Cardiac fibroblast (primary cell): ENCODE measurements around the gene TTLL12.
A peak's percentile ranks its signal among the peaks of the same experiment; 100 is the strongest.

Source experiments
- DNase-seq, 2 donors: peaks; one replicate each; pipeline versions ENCODE4 v3.0.0 to v3.0.0-alpha.2; 2010; ENCODE audit warnings: low read depth in 2 of 2
- H3K4me3 ChIP-seq, 2 donors: replicated peaks in 1 of 2; 1 replicate in 1 of 2; 2 replicates in 1 of 2; pipeline ENCODE4 v1.5.1; 2011; ENCODE audit warnings: low read depth in 2 of 2, low read length in 2 of 2, mild to moderate bottlenecking in 2 of 2, moderate library complexity in 1 of 2
- TF ChIP-seq, protein P1 (sequence below): IDR thresholded peaks from one replicate; pipeline ENCODE4 v1.5.1; 2011; ENCODE audit warnings: low read depth, mild to moderate bottlenecking, low read length, inconsistent platforms

TTLL12 gene

DNA sequence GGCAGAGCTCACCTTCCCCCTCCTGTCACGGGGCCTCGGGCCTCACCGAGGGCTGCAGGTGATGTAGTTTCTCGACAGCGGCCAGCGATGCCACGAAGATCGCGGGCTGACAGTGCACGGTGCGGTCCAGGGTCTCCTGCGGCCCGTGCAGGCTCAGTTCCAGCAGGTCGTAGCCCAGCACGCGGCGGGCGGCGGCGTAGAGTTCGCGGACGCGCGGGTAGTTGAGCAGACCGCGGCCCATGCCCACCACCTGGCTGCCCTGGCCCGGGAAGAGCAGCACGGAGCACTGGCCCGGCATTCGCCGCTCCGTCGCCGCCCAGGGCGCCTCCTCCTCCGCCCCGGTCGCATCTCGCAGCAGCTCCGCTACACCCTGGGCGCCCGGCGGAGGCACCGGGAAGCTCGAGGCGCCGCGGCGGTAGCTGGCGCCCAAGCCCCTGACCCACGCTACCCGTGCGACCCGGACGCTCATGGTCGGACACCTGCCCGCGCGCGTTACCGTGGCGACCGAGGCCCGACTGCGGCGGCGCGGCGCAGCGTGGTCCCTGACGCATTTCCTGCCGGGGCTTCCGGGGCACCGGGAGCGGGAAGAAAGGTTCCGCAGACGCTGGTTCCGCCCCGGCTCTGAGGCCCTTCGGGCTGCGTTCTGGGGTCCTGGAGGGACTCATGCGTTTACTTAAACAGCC lies 43.9 kb downstream of the TTLL12 start, which contains the start of gene MCAT:
Gene MCAT (minus strand): TSS at position 519 of the 683 bp plus-strand sequence. CDS start 50 bp downstream, at position 469.
- peak within 1 kb of the TSS; percentile 96 to 98 for H3K4me3 ChIP-seq
- peak; percentile 71 to 83 for DNase-seq
- TF ChIP-seq, protein P1, sequence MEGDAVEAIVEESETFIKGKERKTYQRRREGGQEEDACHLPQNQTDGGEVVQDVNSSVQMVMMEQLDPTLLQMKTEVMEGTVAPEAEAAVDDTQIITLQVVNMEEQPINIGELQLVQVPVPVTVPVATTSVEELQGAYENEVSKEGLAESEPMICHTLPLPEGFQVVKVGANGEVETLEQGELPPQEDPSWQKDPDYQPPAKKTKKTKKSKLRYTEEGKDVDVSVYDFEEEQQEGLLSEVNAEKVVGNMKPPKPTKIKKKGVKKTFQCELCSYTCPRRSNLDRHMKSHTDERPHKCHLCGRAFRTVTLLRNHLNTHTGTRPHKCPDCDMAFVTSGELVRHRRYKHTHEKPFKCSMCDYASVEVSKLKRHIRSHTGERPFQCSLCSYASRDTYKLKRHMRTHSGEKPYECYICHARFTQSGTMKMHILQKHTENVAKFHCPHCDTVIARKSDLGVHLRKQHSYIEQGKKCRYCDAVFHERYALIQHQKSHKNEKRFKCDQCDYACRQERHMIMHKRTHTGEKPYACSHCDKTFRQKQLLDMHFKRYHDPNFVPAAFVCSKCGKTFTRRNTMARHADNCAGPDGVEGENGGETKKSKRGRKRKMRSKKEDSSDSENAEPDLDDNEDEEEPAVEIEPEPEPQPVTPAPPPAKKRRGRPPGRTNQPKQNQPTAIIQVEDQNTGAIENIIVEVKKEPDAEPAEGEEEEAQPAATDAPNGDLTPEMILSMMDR = no peak

DNA sequence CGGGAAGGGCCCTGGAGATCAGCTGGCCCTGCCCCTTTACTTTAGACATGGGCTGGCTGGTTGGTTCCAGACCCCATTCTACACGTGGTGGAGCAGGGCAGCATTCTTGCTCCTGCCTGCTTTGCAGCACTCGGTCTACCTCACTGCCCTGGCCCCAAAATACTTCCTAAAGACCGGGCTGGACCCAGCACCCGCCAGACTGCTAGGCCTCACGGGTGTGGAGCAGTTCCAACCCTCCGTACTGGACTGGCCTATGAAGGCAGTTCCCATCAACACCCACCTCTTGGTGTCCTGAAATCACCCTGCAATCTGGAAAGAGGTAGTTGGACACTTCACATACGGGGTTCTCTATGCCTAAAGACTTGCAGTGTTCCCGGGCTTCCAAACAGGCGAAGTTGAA lies 50.1 kb downstream of the TTLL12 start:
- H3K4me3 ChIP-seq = no peak overlapping the region
- TF ChIP-seq, protein P1 = no peak
- DNase-seq = no peak

DNA sequence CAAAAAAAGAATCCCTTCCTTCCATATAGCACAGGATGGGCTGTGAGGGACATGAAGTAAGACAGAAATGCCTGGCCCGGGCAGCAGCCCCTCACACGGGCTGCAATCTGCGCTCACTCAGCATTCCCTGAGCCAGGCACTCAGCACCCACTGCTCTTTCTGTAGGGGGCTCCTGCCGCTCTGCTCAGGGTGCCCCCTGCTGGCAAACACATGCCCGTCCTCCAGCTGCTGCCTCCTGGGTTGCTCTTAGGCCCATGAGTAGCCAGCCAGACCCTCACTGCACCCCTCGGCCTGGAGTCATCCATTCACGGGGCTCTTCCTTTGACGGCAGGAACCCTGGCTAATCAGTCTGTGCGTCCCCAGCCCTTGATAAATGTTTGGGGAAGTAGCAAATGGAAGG lies 50.7 kb downstream of the TTLL12 start:
- peak; percentile 32 to 62 for DNase-seq
- TF ChIP-seq, protein P1 = peak; percentile 85
- no peak overlapping the region for H3K4me3 ChIP-seq

DNA sequence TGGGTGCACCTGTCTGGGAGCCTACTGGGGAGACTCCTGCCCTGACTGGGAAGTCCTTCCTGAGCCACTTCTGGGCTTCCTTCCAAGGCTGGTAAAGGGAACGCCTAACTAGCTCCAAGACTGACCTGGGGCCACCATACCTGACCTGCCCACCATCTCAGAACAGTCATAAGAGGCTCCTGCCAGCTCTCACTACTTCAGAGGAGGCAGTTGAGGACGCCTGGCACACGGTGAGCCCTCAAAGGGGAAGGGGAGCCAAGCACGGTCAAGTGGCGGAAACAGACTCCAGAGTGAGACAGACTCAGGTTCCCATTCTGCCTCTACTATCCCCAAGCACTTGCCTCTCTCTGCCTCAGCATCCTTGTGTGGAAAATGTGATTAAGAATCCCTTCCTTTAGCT lies 51.4 kb downstream of the TTLL12 start:
- TF ChIP-seq, protein P1 = no peak
- H3K4me3 ChIP-seq = no peak overlapping the region

DNA sequence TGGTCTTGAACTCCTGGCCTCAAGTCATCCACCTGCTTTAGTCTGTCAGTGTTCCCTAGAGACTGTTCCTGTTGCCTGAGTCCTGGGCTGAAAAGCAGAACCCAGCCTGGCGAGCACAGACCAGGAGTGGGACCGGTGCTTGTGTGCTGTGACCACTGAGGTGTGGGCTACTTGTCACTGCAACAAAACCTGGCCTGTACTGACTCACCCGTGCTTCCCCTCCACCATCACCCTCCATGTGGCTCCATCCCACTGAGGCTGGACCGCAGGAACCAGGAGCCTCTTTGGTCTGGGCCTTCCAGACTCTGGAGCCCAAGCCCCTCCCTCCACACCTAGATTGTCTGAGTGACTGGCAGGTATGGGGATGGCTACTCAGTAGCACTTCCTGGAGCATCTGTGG lies 52.4 kb downstream of the TTLL12 start:
- DNase-seq = no peak
- TF ChIP-seq, protein P1 = no peak
- H3K4me3 ChIP-seq = no peak overlapping the region

More for the DNA sequence above, 51.4 kb downstream of the TTLL12 start:
- DNase-seq = no peak

DNA sequence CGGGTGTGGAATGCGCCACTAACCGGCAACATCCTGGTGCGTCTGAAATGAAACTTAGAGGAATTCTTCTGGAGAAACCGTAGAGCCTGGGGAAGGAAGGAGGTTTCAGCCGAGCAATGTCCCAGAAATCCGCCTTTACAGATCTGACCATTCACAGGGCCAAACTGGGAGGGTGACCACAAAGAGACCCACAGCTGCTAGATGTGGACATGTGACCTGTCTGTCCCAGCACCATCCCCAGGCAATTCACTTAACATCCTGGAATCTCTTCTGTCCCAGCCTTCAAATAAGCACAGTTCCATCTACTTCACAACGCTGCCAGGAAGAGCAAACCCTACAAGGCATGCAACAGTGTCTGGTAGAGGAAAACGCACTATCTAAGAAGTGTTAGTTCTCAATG lies 53.5 kb downstream of the TTLL12 start:
- TF ChIP-seq, protein P1 = no peak
- H3K4me3 ChIP-seq = no peak overlapping the region
- DNase-seq = no peak
